Activated CD8-positive, alpha-beta memory T cell treated with anti-CD3 and anti-CD28 coated beads, Interleukin-2, amount 50 U/mL, for 1 hour (primary cell): Measurements from ENCODE around the gene EDA.

Source experiments
- DNase-seq: peaks from one replicate; pipeline ENCODE4 v3.0.0-alpha.2; 2020; ENCODE audit errors: extremely low read depth

EDA gene

DNA sequence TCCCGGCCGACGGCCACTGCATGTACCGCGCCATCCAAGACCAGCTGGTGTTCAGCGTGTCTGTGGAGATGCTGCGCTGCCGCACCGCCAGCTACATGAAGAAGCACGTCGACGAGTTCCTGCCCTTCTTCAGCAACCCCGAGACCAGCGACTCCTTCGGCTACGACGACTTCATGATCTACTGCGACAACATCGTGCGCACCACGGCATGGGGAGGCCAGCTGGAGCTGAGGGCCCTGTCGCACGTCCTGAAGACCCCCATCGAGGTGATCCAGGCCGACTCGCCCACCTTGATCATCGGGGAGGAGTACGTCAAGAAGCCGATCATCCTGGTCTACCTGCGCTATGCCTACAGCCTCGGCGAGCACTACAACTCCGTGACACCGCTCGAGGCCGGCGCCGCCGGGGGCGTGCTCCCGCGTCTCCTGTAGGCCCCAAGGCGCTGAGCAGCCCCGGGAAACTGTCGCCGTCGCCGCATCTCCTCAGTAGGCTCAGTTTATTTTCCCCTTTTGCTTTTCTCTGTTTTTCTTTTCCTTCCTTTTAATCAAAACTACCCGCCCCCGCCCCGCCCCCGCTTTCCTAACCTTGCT is 447.1 kb downstream of the EDA start:
- DNase-seq: no peak

GRCh38 chrX:70066646-70067045 is 450.7 kb downstream of the EDA start:
- no peak for DNase-seq

DNA sequence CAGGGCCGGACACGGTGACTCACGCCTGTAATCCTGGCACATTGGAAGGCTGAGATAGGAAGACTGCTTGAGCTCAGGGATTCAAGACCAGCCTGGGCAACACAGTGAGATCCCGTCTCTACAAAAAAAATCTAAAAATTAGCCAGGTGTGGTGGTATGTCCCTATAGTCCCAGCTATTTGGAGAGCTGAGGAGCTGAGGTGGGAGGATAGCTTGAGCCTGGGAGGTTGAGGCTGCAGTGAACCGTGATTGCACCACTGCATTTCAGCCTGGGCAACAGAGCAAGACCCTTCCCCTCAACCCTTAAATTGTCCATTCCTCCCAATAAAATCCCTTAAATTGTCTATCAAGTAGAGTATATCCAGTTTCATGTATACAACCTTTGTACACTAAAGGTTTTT is 463.4 kb downstream of the EDA start:
- DNase-seq: no peak

DNA sequence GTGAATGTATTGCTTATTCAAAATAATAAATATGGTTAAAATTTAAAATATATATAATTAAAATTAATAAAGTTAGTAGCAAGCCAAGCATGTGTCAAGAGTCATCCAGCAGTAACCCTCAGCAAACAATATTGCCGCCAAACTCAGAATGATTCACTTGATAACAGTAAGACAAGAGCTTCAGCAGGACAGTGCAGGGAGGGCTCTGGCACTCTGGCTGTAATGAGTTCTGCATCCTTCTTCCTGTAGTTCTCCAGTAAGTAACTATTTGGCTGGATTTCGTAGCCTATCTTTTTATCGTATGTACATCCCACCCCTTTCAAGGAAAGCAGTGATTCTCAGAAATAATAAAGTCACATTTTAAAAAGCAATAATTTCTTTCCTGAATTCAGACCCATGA is 464.0 kb downstream of the EDA start:
- no peak for DNase-seq

GRCh38 chrX:70082723-70083122 is 466.8 kb downstream of the EDA start:
- no peak for DNase-seq

GRCh38 chrX:70084592-70085240 is 468.8 kb downstream of the EDA start:
- DNase-seq: no peak

DNA sequence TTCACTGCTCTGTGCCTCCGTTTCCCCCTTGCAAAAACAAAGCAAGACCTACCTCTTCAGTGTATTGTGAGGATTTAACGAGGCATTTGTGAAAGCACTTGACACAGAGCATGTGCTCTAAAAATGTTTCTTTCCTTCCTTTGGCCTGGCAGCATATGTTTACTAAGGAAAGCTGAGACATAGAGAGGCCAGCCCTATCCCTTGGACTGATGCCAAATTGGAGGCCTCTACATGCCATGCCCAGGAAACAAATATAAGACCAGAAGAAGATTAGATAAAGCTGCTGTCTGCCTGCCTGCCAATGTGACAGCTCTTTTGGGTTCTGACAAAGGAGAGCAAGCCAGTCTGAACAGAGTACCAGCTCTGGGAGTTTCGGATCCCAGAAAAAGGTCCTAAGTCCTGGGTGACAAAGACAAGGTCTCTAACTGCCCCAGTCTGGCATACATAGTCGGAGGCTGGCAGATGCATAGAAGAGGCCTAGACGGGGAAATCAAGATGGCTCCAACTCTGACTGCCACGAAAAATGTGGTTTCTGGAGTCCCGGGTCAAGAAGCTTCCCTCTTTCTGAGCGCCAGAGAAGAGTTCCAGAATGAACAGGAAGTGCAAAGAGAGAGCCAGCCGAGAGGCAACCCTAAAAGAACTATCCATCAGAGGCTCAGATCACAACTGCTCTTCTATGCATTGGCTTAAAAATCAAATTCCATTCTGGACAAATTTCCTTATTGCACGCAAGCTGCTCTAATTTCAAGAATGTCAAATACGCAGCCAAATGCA is 472.1 kb downstream of the EDA start:
- no peak for DNase-seq

DNA sequence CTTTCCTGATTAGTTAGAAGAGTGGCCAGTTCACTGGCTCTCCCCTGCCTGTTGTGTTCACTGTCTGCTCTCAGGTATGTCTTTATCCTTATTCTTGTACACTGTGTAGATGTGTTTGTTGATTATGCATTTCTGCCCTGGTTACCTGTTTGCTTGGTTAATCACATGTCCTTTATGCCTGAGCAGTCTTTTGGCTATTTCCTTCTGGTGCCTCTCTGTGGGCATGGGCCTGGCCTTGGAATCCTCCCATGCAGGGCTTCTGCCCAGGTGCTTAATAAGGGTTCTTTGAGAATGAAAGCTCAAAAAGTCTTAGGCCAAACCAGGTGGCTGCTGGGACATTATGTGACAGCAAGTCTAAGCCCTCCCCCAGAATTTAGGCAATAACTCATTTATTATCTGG is 472.8 kb downstream of the EDA start:
- no peak for DNase-seq
